NCI-H345 (cell line): Measurements from ENCODE around the gene PACRG.

ENCODE experiments used
- DNase-seq: peaks from one replicate; lab custom pipeline; 2025; lab: John Stamatoyannopoulos, UW

PACRG gene

GRCh38 chr6:163200694-163201093, 472.9 kb downstream of the PACRG start:
- no peak for DNase-seq

GRCh38 chr6:163201855-163202254, 474.1 kb downstream of the PACRG start:
- no peak for DNase-seq

GRCh38 chr6:163206196-163206595, 478.4 kb downstream of the PACRG start:
- DNase-seq: no peak

GRCh38 chr6:163207431-163208383, 479.9 kb downstream of the PACRG start:
- no peak for DNase-seq

- DNase-seq: no peak
These were observed 481.2 kb downstream of the PACRG start for GRCh38 chr6:163209005-163209404.

GRCh38 chr6:163212123-163212522, 484.3 kb downstream of the PACRG start:
- no peak for DNase-seq

- DNase-seq: no peak
These were observed 486.5 kb downstream of the PACRG start for GRCh38 chr6:163214259-163214658.

GRCh38 chr6:163218361-163218894, 490.7 kb downstream of the PACRG start:
- no peak for DNase-seq

GRCh38 chr6:163226181-163226835, 498.5 kb downstream of the PACRG start:
- no peak for DNase-seq

- no peak for DNase-seq
These were observed 499.2 kb downstream of the PACRG start for GRCh38 chr6:163226836-163227485.

- no peak for DNase-seq
These were observed 500.3 kb downstream of the PACRG start for GRCh38 chr6:163228041-163228440.

GRCh38 chr6:163229050-163229449, 501.3 kb downstream of the PACRG start:
- DNase-seq: no peak

GRCh38 chr6:163230901-163231300, 503.1 kb downstream of the PACRG start:
- DNase-seq: no peak

- DNase-seq: no peak
These were observed 503.7 kb downstream of the PACRG start for GRCh38 chr6:163231356-163232014.

- DNase-seq: no peak
These were observed 504.3 kb downstream of the PACRG start for GRCh38 chr6:163232015-163232523.

- no peak for DNase-seq
These were observed 504.9 kb downstream of the PACRG start for GRCh38 chr6:163232649-163233048.

GRCh38 chr6:163237110-163237509, 509.3 kb downstream of the PACRG start:
- DNase-seq: no peak

GRCh38 chr6:163239572-163240340, 512.0 kb downstream of the PACRG start:
- DNase-seq: no peak

- DNase-seq: no peak
These were observed 512.8 kb downstream of the PACRG start for GRCh38 chr6:163240556-163240955.

- no peak for DNase-seq
These were observed 513.9 kb downstream of the PACRG start for GRCh38 chr6:163241683-163242082.

- DNase-seq: no peak
These were observed 515.3 kb downstream of the PACRG start for GRCh38 chr6:163243083-163243482.
